HG02938 (cell line): ENCODE results near the gene CLEC10A.
A peak's percentile ranks its signal among the peaks of the same experiment; 100 is the strongest.

Experiments used
- ATAC-seq: cut with Tn5 transposase; IDR thresholded peaks from one replicate; pipeline ENCODE4 v1.9.1; 2021; ENCODE audit warnings: mild to moderate bottlenecking, moderate library complexity; ENCODE audit not compliant: unreplicated experiment

CLEC10A gene

GRCh38 chr17:7042501-7043181 lies 37.4 kb downstream of the CLEC10A start:
- no peak for ATAC-seq

GRCh38 chr17:7041607-7042500 lies 38.2 kb downstream of the CLEC10A start:
- no peak for ATAC-seq

- no peak for ATAC-seq
Measured at GRCh38 chr17:7039832-7040231, 40.2 kb downstream of the CLEC10A start.

GRCh38 chr17:7038025-7038862 lies 41.8 kb downstream of the CLEC10A start:
- ATAC-seq: no peak

- ATAC-seq: peak; percentile 86
Measured at GRCh38 chr17:7035591-7036368, 44.3 kb downstream of the CLEC10A start, which contains the start of gene SLC16A13. Gene SLC16A13, plus strand, starts transcription at chr17:7036015. Its CDS starts 368 bp downstream, at chr17:7036383.

GRCh38 chr17:7034955-7035590 lies 45.0 kb downstream of the CLEC10A start:
- ATAC-seq: peak; percentile 25

GRCh38 chr17:7029659-7030058 lies 50.4 kb downstream of the CLEC10A start:
- no peak for ATAC-seq

GRCh38 chr17:7029096-7029495 lies 51.0 kb downstream of the CLEC10A start:
- no peak for ATAC-seq

- no peak for ATAC-seq
Measured at GRCh38 chr17:7027335-7027734, 52.7 kb downstream of the CLEC10A start.

- ATAC-seq: no peak
Measured at GRCh38 chr17:7026471-7027115, 53.5 kb downstream of the CLEC10A start.

GRCh38 chr17:7025245-7025644 lies 54.8 kb downstream of the CLEC10A start:
- ATAC-seq: no peak
